NCI-H345 treated with DMSO at 0.1 percent for 48 hours (cell line): ENCODE data around the gene GPHB5.
A peak's percentile ranks its signal among the peaks of the same experiment; 100 is the strongest.
"Not testable (repeated sequence)": the region's sequence is repeated elsewhere in the genome, so short reads cannot be mapped to it uniquely, and the experiment has no call there.

Source experiments
- DNase-seq: peaks from one replicate; lab custom pipeline; 2025; ENCODE audit not compliant: unreplicated experiment; lab: John Stamatoyannopoulos, UW

The GPHB5 gene

GRCh38 chr14:63296060-63296563 is 22.6 kb downstream of the GPHB5 start:
- DNase-seq: no peak

GRCh38 chr14:63295231-63295685 is 23.5 kb downstream of the GPHB5 start:
- DNase-seq: no peak

GRCh38 chr14:63292805-63293204 is 25.9 kb downstream of the GPHB5 start:
- DNase-seq: no peak

- no peak for DNase-seq
Measured at GRCh38 chr14:63290741-63291430, 27.8 kb downstream of the GPHB5 start.

GRCh38 chr14:63288853-63289252 is 29.9 kb downstream of the GPHB5 start:
- DNase-seq: no peak

GRCh38 chr14:63287666-63288483 is 30.9 kb downstream of the GPHB5 start:
- no peak for DNase-seq

GRCh38 chr14:63286071-63286470 is 32.7 kb downstream of the GPHB5 start:
- DNase-seq: peak; percentile 81

GRCh38 chr14:63283884-63284248 is 34.9 kb downstream of the GPHB5 start:
- no peak for DNase-seq

- DNase-seq: no peak
Measured at GRCh38 chr14:63282997-63283883, 35.5 kb downstream of the GPHB5 start.

GRCh38 chr14:63279933-63280332 is 38.8 kb downstream of the GPHB5 start:
- not testable (repeated sequence) for DNase-seq

- peak; percentile 35 for DNase-seq
Measured at GRCh38 chr14:63277591-63278183, 41.0 kb downstream of the GPHB5 start.

- peak; percentile 85 for DNase-seq
Measured at GRCh38 chr14:63276492-63277342, 42.0 kb downstream of the GPHB5 start.

GRCh38 chr14:63276016-63276415 is 42.7 kb downstream of the GPHB5 start:
- no peak for DNase-seq

- peak; percentile 94 for DNase-seq
Measured at GRCh38 chr14:63275611-63276010, 43.1 kb downstream of the GPHB5 start.

GRCh38 chr14:63273717-63274655 is 44.7 kb downstream of the GPHB5 start:
- no peak for DNase-seq

- DNase-seq: no peak
Measured at GRCh38 chr14:63273129-63273528, 45.6 kb downstream of the GPHB5 start.

- DNase-seq: no peak
Measured at GRCh38 chr14:63269561-63270225, 49.0 kb downstream of the GPHB5 start.

GRCh38 chr14:63268771-63269170 is 50.0 kb downstream of the GPHB5 start:
- no peak for DNase-seq
